ENCODE measurements around the gene KMT2C.
"Not testable (repeated sequence)": the region's sequence is repeated elsewhere in the genome, so short reads cannot be mapped to it uniquely, and the experiment has no call there.

KMT2C gene

GRCh38 chr7:152234421-152234820 is 201.4 kb downstream of the KMT2C start:
- DNase-seq (ENCODE audit: low spot score); in situ Hi-C loops (cut with MboI; ENCODE audit: low pct_unique_long_range_greater_than_20kb, low sequenced_read_pairs, unreplicated experiment): not testable (repeated sequence)

- in situ Hi-C loops (cut with MboI; ENCODE audit: low pct_unique_long_range_greater_than_20kb, low sequenced_read_pairs, unreplicated experiment): no loop called here
- DNase-seq (ENCODE audit: low spot score): no peak
- TF ChIP-seq CTCF (IDR thresholded peaks at IDR 0.05; ENCODE audit: extremely low read depth, insufficient read depth, missing control alignments): no peak
Observed at GRCh38 chr7:152231089-152231488, 204.7 kb downstream of the KMT2C start.

- DNase-seq (ENCODE audit: low spot score); in situ Hi-C loops (cut with MboI; ENCODE audit: low pct_unique_long_range_greater_than_20kb, low sequenced_read_pairs, unreplicated experiment): not testable (repeated sequence)
Observed at GRCh38 chr7:152219556-152219955, 216.2 kb downstream of the KMT2C start.

- in situ Hi-C loops (cut with MboI; ENCODE audit: low pct_unique_long_range_greater_than_20kb, low sequenced_read_pairs, unreplicated experiment); DNase-seq (ENCODE audit: low spot score): not testable (repeated sequence)
Observed at GRCh38 chr7:152208766-152209165, 227.0 kb downstream of the KMT2C start.

GRCh38 chr7:152204417-152204816 is 231.4 kb downstream of the KMT2C start:
- DNase-seq (ENCODE audit: low spot score); in situ Hi-C loops (cut with MboI; ENCODE audit: low pct_unique_long_range_greater_than_20kb, low sequenced_read_pairs, unreplicated experiment): not testable (repeated sequence)

- in situ Hi-C loops (cut with MboI; ENCODE audit: low pct_unique_long_range_greater_than_20kb, low sequenced_read_pairs, unreplicated experiment): no loop called here
- no peak for TF ChIP-seq CTCF (IDR thresholded peaks at IDR 0.05; ENCODE audit: extremely low read depth, insufficient read depth, missing control alignments)
- DNase-seq (ENCODE audit: low spot score): no peak
Observed at GRCh38 chr7:152203095-152203494, 232.7 kb downstream of the KMT2C start.

GRCh38 chr7:152202056-152202455 is 233.7 kb downstream of the KMT2C start:
- TF ChIP-seq CTCF (IDR thresholded peaks at IDR 0.05; ENCODE audit: extremely low read depth, insufficient read depth, missing control alignments): no peak
- in situ Hi-C loops (cut with MboI; ENCODE audit: low pct_unique_long_range_greater_than_20kb, low sequenced_read_pairs, unreplicated experiment): no loop called here
- no peak for DNase-seq (ENCODE audit: low spot score)

GRCh38 chr7:152200395-152200794 is 235.4 kb downstream of the KMT2C start:
- in situ Hi-C loops (cut with MboI; ENCODE audit: low pct_unique_long_range_greater_than_20kb, low sequenced_read_pairs, unreplicated experiment): no loop called here
- no peak for DNase-seq (ENCODE audit: low spot score)
- TF ChIP-seq CTCF (IDR thresholded peaks at IDR 0.05; ENCODE audit: extremely low read depth, insufficient read depth, missing control alignments): no peak

- DNase-seq (ENCODE audit: low spot score): no peak
- no peak for TF ChIP-seq CTCF (IDR thresholded peaks at IDR 0.05; ENCODE audit: extremely low read depth, insufficient read depth, missing control alignments)
- in situ Hi-C loops (cut with MboI; ENCODE audit: low pct_unique_long_range_greater_than_20kb, low sequenced_read_pairs, unreplicated experiment): no loop called here
Observed at GRCh38 chr7:152196391-152196790, 239.4 kb downstream of the KMT2C start.

Data from GM13977 (cell line).